WTC11 (cell line): ENCODE results near the gene ARHGEF28. TPM values are rescaled to one million over a fixed set of nuclear protein-coding genes. Genes with fewer than 3 reads are reported as not detected.

Experiments
- ATAC-seq: fragments of 200-7000 bp; cut with Tn5 transposase; 2 replicates; pipeline ENCODE4 v1.10.0; 2021; ENCODE audit warnings: mild to moderate bottlenecking, moderate library complexity
- CTCF ChIA-PET: fragments of 300-600 bp; sonication (Branson Sonifier 250); formaldehyde crosslinking; loops from one replicate; lab custom pipeline; 2021; ENCODE audit warnings: antibody characterized with exemption; lab: Charles Lee
- POLR2A ChIA-PET: fragments of 350-600 bp; sonication (Branson Sonifier 250); formaldehyde crosslinking; loops from one replicate; lab custom pipeline; 2021; ENCODE audit warnings: antibody characterized with exemption; lab: Charles Lee
- DNase-seq: peaks from one replicate; pipeline ENCODE4 v3.0.0; 2021; ENCODE audit warnings: low spot score
- H3K27ac Mint-ChIP-seq: 2 replicates; pipeline ENCODE4 v1.8.0; 2021; ENCODE audit warnings: mixed read lengths
- H3K27me3 Mint-ChIP-seq: 2 replicates; pipeline ENCODE4 v1.8.0; 2021; ENCODE audit warnings: low read depth, mild to moderate bottlenecking, moderate library complexity, mixed read lengths
- H3K36me3 Mint-ChIP-seq: 2 replicates; pipeline ENCODE4 v1.8.0; 2021; ENCODE audit warnings: mixed read lengths
- H3K4me1 Mint-ChIP-seq: 2 replicates; pipeline ENCODE4 v1.8.0; 2022; ENCODE audit warnings: mixed read lengths
- H3K4me3 Mint-ChIP-seq: 2 replicates; pipeline ENCODE4 v1.8.0; 2021; ENCODE audit warnings: mild to moderate bottlenecking, moderate library complexity, mixed read lengths
- H3K9me3 Mint-ChIP-seq: 2 replicates; pipeline ENCODE4 v1.8.0; 2021; ENCODE audit warnings: mixed read lengths
- AFF4 ChIP-seq: sonication (generic); formaldehyde crosslinking; IDR thresholded peaks from 2 replicates; pipeline ENCODE4 v1.8.1; 2023; ENCODE audit warnings: mild to moderate bottlenecking, missing genetic modification reagents, borderline replicate concordance
- E2F4 ChIP-seq: sonication (generic); formaldehyde crosslinking; IDR thresholded peaks from 2 replicates; pipeline ENCODE4 v1.8.1; 2022; ENCODE audit warnings: low read depth, mild to moderate bottlenecking, moderate library complexity, missing genetic modification reagents, borderline replicate concordance
- ELF4 ChIP-seq: sonication (generic); formaldehyde crosslinking; IDR thresholded peaks from 2 replicates; pipeline ENCODE4 v1.8.1; 2022; ENCODE audit warnings: low read depth, mild to moderate bottlenecking, moderate library complexity, missing genetic modification reagents
- ESRRA ChIP-seq: sonication (generic); formaldehyde crosslinking; IDR thresholded peaks from 2 replicates; pipeline ENCODE4 v1.8.1; 2022; ENCODE audit warnings: mild to moderate bottlenecking, missing genetic modification reagents, borderline replicate concordance
- FOXP1 ChIP-seq: sonication (generic); formaldehyde crosslinking; IDR thresholded peaks from 2 replicates; pipeline ENCODE4 v1.8.0; 2022; ENCODE audit warnings: missing genetic modification reagents, mild to moderate bottlenecking, moderate library complexity, borderline replicate concordance
- MXD4 ChIP-seq: fragments of 250-450 bp; sonication (Bioruptor Pico); IDR thresholded peaks from 2 replicates; pipeline ENCODE4 v1.8.0; 2021; ENCODE audit warnings: mild to moderate bottlenecking, moderate library complexity, borderline replicate concordance
- NR1H2 ChIP-seq: sonication (generic); formaldehyde crosslinking; IDR thresholded peaks from 2 replicates; pipeline ENCODE4 v1.9.0; 2021; ENCODE audit warnings: mild to moderate bottlenecking, moderate library complexity, missing genetic modification reagents
- NR2C2 ChIP-seq: sonication (generic); formaldehyde crosslinking; IDR thresholded peaks from 2 replicates; pipeline ENCODE4 v1.8.0; 2022; ENCODE audit warnings: mild to moderate bottlenecking, missing genetic modification reagents
- TP53 ChIP-seq: sonication (generic); formaldehyde crosslinking; IDR thresholded peaks from 2 replicates; pipeline ENCODE4 v1.8.1; 2023; ENCODE audit warnings: mild to moderate bottlenecking, missing genetic modification reagents
- USF2 ChIP-seq: sonication (generic); formaldehyde crosslinking; IDR thresholded peaks from 2 replicates; pipeline ENCODE4 v1.8.1; 2023; ENCODE audit warnings: mild to moderate bottlenecking, missing genetic modification reagents, moderate library complexity
- ZNF138 ChIP-seq: sonication (generic); formaldehyde crosslinking; conservative IDR thresholded peaks from 2 replicates; pipeline ENCODE4 v1.8.1; 2022; ENCODE audit warnings: mild to moderate bottlenecking, moderate library complexity, missing genetic modification reagents
- ZNF219 ChIP-seq: sonication (generic); formaldehyde crosslinking; IDR thresholded peaks from 2 replicates; pipeline ENCODE4 v1.8.0; 2023; ENCODE audit warnings: missing genetic modification reagents, mild to moderate bottlenecking, borderline replicate concordance
- ZNF232 ChIP-seq: sonication (generic); formaldehyde crosslinking; IDR thresholded peaks from 2 replicates; pipeline ENCODE4 v1.8.0; 2022; ENCODE audit warnings: mild to moderate bottlenecking, missing genetic modification reagents
- ZNF423 ChIP-seq: fragments of 250-450 bp; sonication (Bioruptor Pico); IDR thresholded peaks from 2 replicates; pipeline ENCODE4 v2.1.2; 2022; ENCODE audit warnings: mild to moderate bottlenecking, moderate library complexity
- total RNA-seq: library from RNA; stranded (reverse); gene quantifications from 3 replicates; pipeline ENCODE4 v1.2.3, GENCODE V29; 2021
- TF ChIP-seq, protein P1 (sequence below): sonication (generic); formaldehyde crosslinking; IDR thresholded peaks from 2 replicates; pipeline ENCODE4 v1.8.0; 2022; ENCODE audit warnings: mild to moderate bottlenecking, missing genetic modification reagents
- TF ChIP-seq, protein P2 (sequence below): fragments of 250-450 bp; sonication (Bioruptor Pico); IDR thresholded peaks from 2 replicates; pipeline ENCODE4 v1.8.0; 2021; ENCODE audit warnings: mild to moderate bottlenecking
- TF ChIP-seq, protein P3 (sequence below): sonication (generic); formaldehyde crosslinking; conservative IDR thresholded peaks from 2 replicates; pipeline ENCODE4 v1.8.1; 2022; ENCODE audit warnings: mild to moderate bottlenecking, missing genetic modification reagents
- TF ChIP-seq, protein P4 (sequence below): sonication (generic); formaldehyde crosslinking; IDR thresholded peaks from 2 replicates; pipeline ENCODE4 v1.8.1; 2023; ENCODE audit warnings: mild to moderate bottlenecking, missing genetic modification reagents
- TF ChIP-seq, protein P5 (sequence below): fragments of 250-450 bp; sonication (Bioruptor Pico); IDR thresholded peaks from 2 replicates; pipeline ENCODE4 v2.1.2; 2022; ENCODE audit warnings: mild to moderate bottlenecking, moderate library complexity

ARHGEF28 gene
- total RNA-seq, 1 experiment from 2014 or later = 0.96 TPM

GRCh38 chr5:73615085-73615484, 10.9 kb upstream of the ARHGEF28 start:
- Mint-ChIP-seq H3K36me3 (no peaks in the 10 kb centered on the region), H3K4me1 (peaks cover 13% of the 10 kb centered on the region), H3K9me3 (peaks cover 13% of the 10 kb centered on the region), H3K27ac (no peak overlapping the region), H3K4me3 (no peak overlapping the region), H3K27me3 (peaks cover 4% of the 10 kb centered on the region; the same call in 1 of the 2 replicates)
- ATAC-seq = no peak
- ChIA-PET CTCF (no interaction called here), POLR2A (no interaction called here)
- TF ChIP-seq ESRRA (CRISPR knock-in tag) = no peak
- no peak for TF ChIP-seq ZNF219 (CRISPR knock-in tag)
- no peak for TF ChIP-seq NR2C2 (CRISPR knock-in tag)
- no peak for DNase-seq

- peaks cover 4% of the 10 kb centered on the region for H3K9me3 Mint-ChIP-seq
- H3K27ac Mint-ChIP-seq = no peak overlapping the region
- H3K27me3 Mint-ChIP-seq = no peaks in the 10 kb centered on the region
- CTCF ChIA-PET = no interaction called here
- H3K4me3 Mint-ChIP-seq = no peak overlapping the region
- POLR2A ChIA-PET = no interaction called here
- H3K36me3 Mint-ChIP-seq = no peaks in the 10 kb centered on the region
- TF ChIP-seq ZNF232 = no peak
- TF ChIP-seq E2F4 (CRISPR knock-in tag) = no peak
- TF ChIP-seq, protein P1, sequence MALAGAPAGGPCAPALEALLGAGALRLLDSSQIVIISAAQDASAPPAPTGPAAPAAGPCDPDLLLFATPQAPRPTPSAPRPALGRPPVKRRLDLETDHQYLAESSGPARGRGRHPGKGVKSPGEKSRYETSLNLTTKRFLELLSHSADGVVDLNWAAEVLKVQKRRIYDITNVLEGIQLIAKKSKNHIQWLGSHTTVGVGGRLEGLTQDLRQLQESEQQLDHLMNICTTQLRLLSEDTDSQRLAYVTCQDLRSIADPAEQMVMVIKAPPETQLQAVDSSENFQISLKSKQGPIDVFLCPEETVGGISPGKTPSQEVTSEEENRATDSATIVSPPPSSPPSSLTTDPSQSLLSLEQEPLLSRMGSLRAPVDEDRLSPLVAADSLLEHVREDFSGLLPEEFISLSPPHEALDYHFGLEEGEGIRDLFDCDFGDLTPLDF (CRISPR knock-in tag) = no peak
- TF ChIP-seq, protein P2, sequence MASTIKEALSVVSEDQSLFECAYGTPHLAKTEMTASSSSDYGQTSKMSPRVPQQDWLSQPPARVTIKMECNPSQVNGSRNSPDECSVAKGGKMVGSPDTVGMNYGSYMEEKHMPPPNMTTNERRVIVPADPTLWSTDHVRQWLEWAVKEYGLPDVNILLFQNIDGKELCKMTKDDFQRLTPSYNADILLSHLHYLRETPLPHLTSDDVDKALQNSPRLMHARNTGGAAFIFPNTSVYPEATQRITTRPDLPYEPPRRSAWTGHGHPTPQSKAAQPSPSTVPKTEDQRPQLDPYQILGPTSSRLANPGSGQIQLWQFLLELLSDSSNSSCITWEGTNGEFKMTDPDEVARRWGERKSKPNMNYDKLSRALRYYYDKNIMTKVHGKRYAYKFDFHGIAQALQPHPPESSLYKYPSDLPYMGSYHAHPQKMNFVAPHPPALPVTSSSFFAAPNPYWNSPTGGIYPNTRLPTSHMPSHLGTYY = no peak
- no peak for TF ChIP-seq NR1H2 (CRISPR knock-in tag)
- TF ChIP-seq, protein P3, sequence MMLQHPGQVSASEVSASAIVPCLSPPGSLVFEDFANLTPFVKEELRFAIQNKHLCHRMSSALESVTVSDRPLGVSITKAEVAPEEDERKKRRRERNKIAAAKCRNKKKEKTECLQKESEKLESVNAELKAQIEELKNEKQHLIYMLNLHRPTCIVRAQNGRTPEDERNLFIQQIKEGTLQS (CRISPR knock-in tag) = no peak
- no peak for TF ChIP-seq TP53
- TF ChIP-seq, protein P4, sequence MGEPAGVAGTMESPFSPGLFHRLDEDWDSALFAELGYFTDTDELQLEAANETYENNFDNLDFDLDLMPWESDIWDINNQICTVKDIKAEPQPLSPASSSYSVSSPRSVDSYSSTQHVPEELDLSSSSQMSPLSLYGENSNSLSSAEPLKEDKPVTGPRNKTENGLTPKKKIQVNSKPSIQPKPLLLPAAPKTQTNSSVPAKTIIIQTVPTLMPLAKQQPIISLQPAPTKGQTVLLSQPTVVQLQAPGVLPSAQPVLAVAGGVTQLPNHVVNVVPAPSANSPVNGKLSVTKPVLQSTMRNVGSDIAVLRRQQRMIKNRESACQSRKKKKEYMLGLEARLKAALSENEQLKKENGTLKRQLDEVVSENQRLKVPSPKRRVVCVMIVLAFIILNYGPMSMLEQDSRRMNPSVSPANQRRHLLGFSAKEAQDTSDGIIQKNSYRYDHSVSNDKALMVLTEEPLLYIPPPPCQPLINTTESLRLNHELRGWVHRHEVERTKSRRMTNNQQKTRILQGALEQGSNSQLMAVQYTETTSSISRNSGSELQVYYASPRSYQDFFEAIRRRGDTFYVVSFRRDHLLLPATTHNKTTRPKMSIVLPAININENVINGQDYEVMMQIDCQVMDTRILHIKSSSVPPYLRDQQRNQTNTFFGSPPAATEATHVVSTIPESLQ = no peak
- TF ChIP-seq, protein P5, sequence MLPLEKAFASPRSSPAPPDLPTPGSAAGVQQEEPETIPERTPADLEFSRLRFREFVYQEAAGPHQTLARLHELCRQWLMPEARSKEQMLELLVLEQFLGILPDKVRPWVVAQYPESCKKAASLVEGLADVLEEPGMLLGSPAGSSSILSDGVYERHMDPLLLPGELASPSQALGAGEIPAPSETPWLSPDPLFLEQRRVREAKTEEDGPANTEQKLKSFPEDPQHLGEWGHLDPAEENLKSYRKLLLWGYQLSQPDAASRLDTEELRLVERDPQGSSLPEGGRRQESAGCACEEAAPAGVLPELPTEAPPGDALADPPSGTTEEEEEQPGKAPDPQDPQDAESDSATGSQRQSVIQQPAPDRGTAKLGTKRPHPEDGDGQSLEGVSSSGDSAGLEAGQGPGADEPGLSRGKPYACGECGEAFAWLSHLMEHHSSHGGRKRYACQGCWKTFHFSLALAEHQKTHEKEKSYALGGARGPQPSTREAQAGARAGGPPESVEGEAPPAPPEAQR = no peak
- TF ChIP-seq NR2C2 (CRISPR knock-in tag) = no peak
- TF ChIP-seq USF2 = no peak
- no peak for TF ChIP-seq ZNF138 (CRISPR knock-in tag)
- TF ChIP-seq MXD4 = no peak
- no peak for TF ChIP-seq AFF4
- no peak for TF ChIP-seq ZNF423
- TF ChIP-seq ELF4 = no peak
- no peak for TF ChIP-seq FOXP1
- no peak for DNase-seq
- H3K4me1 Mint-ChIP-seq = peaks cover 13% of the 10 kb centered on the region
- peak; percentile 69 for ATAC-seq
These were observed 10.0 kb upstream of the ARHGEF28 start for GRCh38 chr5:73615947-73616346.
